ENCODE results near the gene HACD4. TPM values are rescaled to one million over a fixed set of nuclear protein-coding genes. Genes with fewer than 3 reads are reported as not detected.

The HACD4 gene
- total RNA-seq, result 2.3 and 3.0 TPM in 2 replicates

GRCh38 chr9:21031091-21031807 lies at the start of gene HACD4:
Gene HACD4 (minus strand): TSS chr9:21031640. CDS start chr9:21031590, 50 bp downstream.
- DNase-seq (ENCODE audit: low read depth), result no peak

GRCh38 chr9:21080793-21081192 lies 49.4 kb upstream of the HACD4 start:
- no peak for DNase-seq (ENCODE audit: low read depth)

DNA sequence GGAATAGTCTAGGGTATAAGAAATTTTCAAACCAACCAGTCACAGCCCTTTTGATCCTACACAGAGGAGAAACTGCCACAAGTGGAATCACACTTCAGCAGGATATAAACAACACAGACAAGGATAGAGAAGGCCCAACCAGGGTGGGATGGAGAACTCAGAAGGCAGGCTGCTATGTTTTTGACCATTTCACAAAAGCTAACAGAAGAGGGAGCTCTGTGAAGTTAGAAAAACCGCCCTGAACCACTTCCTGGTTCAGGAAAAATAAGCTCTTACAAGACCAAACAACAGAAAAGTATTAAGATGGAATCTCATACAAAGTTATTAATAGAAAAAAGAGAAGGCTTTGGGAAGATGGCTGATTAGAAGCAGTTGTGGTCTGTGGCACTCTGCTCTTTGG lies 47.3 kb upstream of the HACD4 start:
- no peak for DNase-seq (ENCODE audit: low read depth)

DNA sequence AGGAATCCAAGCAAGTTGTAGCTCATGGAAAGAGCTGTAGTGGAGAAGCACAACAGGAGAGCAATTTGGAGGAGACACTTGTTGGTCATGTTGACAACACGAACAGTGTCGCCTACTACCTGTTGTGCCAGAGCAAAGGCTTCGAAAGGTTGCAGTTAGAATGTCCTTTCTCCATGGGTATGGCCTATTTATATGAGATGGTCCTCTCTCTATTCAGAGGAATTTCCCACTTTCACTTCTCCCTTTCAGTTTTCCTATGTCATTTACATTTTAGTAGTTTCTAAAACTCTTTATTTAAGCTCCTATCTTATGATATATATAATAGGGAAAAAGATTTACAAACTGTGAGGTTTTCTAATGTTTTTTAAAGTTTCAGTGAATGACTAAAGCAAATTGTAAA lies 46.3 kb upstream of the HACD4 start, which contains the start of gene IFNB1:
Gene IFNB1 (minus strand): TSS at position 162 of the 400 bp plus-strand sequence. CDS start 73 bp downstream, at position 89.
- no peak for DNase-seq (ENCODE audit: low read depth)

- DNase-seq (ENCODE audit: low read depth), result no peak
These were observed 44.0 kb upstream of the HACD4 start for GRCh38 chr9:21075484-21075883.

- DNase-seq (ENCODE audit: low read depth), result no peak
These were observed 39.5 kb upstream of the HACD4 start for GRCh38 chr9:21070906-21071305.

DNA sequence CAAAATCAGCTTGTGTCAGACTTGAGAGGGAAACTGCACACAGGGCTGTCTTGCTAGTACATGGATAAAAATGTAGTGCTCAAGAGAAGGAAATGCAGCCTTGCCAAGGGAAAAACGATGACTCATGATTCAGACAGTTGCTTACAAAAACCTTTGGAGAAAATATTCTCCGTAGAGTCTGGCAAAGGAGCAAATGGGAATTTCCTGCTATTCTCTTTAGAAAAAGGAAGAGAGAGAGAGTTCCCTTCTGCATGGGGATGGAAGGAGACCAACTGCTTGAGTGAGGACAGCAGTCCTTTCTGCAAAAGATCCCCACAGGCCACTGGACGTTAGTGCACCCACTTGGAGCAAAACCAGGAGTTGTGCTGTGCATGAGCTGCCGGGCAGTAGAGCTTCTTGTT lies 38.7 kb upstream of the HACD4 start:
- peak; percentile 94 for DNase-seq (ENCODE audit: low read depth)

GRCh38 chr9:21060919-21061561 lies 29.6 kb upstream of the HACD4 start:
- peak; percentile 11 for DNase-seq (ENCODE audit: low read depth)

DNA sequence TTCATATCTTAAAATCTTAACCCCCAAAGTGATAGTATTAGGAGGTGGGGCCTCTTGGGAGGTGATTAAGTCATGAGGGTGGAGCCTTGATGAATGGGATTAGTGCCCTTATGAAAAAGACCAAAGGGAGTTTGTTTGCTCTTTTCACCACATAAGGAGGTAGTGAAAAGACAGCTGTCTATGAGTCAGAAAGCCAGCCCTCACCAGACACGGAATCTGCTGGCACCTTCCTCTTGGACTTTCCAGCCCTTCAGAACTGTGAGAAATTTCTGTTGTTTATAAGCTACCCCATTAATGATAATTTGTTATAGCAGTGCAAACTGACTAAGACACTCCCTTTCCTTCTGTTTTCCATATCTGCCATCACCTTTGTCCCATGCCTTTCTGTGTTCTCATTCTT lies 25.5 kb upstream of the HACD4 start:
- DNase-seq (ENCODE audit: low read depth), result peak; percentile 32

DNA sequence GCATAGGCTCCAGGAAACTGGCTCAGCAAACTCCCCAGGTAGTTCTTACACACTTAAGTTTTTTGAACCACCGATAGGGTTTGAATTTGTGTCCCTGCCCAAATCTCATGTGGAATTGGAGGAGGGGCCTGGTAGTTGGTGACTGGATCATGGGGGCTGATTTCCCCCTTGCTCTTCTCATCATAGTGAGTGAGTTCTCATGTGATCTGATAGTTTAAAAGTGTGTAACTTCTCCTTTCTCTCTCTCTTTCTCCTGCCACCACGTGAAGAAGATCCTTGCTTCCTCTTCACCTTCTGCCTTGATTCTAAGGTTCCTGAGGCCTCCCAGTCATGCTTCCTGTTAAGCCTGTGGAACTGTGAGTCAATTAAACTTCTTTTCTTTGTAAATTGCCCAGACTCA lies 22.4 kb upstream of the HACD4 start:
- no peak for DNase-seq (ENCODE audit: low read depth)

DNA sequence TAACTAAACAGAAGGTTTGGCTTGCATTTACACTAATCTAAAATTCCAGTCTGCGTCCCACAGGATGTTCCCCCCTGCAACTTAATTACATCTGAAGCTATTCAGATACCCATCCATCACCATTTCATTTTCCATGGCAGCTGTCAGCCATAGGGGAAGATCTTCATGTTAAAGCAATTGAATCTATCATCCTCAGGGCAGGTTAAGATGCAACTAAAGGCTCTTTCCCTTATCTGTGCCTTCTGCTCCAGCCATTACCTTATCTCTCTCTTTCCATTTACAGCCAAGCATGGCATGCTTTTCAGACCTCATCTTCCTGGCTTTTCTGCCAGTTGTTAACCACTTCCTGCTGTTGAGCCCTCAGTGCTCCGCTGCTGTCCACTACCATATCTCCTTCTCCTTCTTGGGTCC lies 15.8 kb upstream of the HACD4 start:
- DNase-seq (ENCODE audit: low read depth), result no peak

- DNase-seq (ENCODE audit: low read depth), result no peak
These were observed 12.4 kb upstream of the HACD4 start for GRCh38 chr9:21043841-21044240.

DNA sequence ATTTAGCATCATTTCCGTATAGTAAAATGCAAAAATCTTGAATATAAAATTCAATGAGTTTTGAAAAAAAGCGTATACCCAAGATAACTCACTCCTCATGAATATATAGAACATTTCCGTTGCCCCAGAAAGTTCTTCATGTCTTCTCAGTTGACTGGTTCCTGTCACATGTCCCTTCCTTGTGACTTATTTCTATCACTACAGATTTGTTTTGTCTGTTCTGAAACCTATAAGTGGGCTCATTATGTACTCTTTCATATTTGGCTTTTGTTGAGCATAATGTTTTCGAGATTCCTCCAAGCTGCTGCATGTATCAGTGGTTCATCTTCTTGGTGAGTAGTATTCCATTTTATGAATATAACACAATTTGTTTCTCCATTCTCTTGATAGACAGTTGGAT lies 11.0 kb upstream of the HACD4 start:
- DNase-seq (ENCODE audit: low read depth), result no peak

DNA sequence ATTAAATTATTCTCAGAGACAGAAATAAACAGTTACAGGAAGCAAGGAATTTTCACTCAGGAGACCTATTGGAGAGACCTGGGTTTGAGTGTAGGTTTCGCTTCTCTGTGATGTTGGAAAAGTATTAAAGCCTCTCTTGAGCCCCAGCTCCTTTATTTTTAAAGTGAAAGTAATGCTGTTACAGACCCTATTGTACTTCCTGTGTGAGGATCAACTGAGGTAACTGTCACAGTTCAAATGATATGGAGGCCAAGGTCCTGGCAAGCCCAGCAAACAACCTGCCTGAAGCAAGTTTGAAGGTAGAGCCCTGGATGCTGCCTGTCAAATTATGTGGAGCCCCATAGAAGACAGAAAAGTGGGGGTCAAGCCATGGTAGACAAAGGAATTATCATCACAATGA lies 7.9 kb upstream of the HACD4 start:
- DNase-seq (ENCODE audit: low read depth), result no peak

GRCh38 chr9:21037278-21037677 lies 5.8 kb upstream of the HACD4 start:
- DNase-seq (ENCODE audit: low read depth), result no peak

DNA sequence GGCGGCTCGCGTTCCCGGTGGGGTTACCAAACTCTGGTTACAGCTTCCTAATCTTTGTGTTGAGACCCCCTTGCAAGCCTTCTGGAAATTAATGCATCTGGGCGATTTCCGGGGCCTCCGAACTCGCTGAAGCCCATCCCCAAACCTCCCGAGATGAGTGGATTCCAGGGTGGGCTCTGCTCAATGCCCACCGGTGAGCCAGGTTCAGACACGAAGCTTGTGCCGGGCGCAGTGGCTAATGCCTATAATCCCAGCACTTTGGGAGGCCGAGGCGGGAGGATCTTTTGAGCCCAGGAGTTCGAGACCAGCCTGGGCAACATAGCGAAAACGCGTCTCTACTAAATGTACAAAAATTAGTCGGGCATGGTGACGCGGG lies 356 bp upstream of the HACD4 start:
- DNase-seq (ENCODE audit: low read depth), result no peak

DNA sequence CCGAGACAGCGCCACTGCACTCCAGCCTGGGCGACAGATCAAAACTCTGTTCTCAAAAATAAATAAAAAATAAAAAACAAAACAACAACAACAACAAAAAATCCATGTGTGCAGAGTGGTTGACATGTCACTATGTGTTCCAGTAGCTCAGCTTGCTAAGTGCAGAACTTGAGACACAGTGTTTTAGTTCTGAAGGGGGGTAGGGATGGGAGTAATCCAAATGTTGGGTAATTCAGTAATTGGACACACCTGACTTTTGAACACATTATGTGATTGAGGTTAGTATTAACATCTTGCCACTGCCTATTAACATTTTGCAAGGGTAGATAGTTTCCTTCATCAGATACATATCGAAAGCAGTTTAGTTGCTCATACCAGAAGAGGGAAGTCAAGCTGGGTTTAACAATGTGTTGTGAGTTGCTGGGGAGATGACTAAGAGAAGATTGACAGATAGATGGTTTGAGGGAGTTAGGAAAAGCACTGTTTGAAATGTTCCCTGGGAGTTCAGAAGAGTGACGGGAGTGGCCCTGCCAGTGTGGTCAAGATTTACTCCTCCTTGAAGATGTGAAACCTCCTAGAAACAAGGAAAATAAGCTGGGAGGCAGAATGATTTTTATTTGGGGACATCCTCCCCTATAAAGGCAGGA lies 928 bp downstream of the HACD4 start:
- peak; percentile 74 for DNase-seq (ENCODE audit: low read depth)

DNA sequence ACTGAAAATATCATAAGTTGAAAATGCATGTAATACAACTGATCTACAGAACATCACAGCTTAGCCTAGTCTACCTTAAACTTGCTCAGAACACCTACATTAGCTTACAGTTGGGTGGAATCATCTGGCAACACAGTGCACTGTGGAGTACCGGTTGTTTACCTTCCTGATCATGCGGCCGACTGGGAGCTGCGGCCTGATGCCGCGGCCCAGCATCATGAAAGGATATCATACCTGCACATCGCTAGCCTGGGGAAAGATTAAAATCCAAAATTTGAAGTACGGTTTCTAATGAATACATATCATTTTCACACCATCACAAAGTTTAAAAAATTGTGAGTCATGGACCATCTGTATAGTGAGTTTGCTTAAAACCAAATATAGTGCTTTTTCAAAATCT lies 1.8 kb downstream of the HACD4 start:
- DNase-seq (ENCODE audit: low read depth), result no peak

DNA sequence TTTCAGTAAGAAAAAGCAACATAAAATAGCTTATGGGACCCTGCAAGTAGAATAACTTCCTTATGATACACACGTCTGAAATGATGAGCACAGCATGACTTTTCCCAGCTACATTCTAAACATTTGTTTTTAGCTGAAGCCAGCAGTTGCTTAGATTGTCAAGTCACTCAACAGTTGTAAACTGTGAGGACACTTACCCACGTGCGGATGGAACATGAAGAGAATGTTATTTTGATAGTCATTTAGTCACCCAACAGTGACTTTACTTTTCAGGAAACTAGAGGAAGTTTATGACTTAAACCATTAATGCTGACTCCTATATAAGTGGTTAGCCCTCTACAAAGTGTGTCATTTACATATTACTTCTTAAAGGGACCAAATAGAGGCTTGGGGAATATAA lies 3.0 kb downstream of the HACD4 start:
- no peak for DNase-seq (ENCODE audit: low read depth)

DNA sequence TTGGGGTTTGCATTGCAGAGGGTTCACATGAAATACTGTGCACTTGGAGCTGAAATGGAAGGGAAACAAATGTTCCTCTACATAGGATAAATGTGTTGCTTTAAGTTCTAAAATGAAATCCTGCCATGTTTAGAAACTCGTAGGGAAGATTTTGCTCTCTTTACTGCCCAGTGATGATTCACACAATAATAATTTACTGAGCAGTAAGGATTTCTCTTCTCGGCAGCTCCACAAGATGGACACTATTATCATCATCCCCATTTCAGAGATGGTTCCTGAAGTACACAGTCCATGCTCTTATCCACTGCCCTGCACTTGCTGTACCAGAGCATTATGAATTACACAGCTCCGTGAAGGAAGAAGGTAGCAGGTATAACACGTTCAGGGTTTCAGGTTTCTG lies 4.1 kb downstream of the HACD4 start:
- DNase-seq (ENCODE audit: low read depth), result no peak

DNA sequence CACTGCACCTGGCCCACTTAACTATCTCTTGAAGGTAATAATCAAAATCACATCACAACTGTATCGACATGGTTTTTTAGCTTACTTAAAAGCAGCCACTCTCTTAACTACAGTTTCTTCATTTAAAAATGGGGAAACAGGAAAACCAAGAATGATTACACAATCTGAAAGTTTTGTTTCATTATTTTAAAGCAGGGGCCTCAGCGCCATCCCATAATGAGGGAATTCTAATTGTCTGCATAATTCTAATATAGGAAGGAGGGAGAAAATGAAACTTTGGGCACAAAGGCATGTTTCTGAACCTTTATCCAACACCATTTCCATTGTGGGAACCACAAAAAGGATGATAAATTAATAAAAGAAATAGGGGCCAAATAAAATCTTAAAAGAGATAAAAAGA lies 7.6 kb downstream of the HACD4 start:
- DNase-seq (ENCODE audit: low read depth), result no peak

- DNase-seq (ENCODE audit: low read depth), result no peak
These were observed 13.3 kb downstream of the HACD4 start for GRCh38 chr9:21018177-21018576.
